RPMI8226 (cell line): Measurements from ENCODE around the gene AP3B1.

Experiments used
- DNase-seq: peaks from one replicate; pipeline ENCODE4 v3.0.0-alpha.2; 2015

Gene AP3B1

DNA sequence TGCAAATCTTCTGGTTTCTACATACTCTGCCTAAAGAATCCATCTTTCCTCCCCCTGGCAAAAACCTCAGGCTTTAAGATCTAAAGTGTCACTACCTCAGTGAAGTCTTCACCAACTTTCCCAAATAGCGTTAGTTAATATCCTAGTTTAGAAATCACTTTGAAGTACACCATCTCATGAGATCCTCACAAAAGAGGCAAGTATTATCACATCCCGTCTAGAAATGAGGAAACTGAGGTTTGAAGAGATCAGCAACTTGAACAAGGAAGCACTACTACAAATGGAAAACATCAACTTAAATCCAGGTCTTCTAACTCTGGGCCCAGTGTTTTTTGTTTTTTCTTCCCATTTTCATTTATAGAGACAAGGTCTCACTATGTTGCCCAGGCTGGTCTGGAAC, 4.6 kb downstream of the AP3B1 start:
- no peak for DNase-seq

DNA sequence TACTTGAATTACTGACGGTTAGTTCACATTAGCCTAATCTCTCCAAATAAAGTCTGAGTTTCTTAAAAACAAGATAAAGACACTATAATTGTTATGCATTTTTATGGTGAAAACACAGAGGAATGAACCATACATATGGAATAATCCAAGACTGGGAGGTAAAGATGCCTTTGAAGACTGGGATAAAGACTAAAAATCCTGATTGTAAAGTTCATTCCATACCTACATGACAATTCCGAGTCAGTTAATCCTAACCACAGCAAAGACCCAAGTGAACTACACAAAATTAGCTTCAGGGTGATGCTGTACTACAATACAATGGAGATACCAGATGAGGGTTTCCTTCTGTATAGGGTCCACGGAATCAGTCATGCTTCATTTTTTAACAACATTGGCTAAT, 6.3 kb downstream of the AP3B1 start:
- DNase-seq = no peak

DNA sequence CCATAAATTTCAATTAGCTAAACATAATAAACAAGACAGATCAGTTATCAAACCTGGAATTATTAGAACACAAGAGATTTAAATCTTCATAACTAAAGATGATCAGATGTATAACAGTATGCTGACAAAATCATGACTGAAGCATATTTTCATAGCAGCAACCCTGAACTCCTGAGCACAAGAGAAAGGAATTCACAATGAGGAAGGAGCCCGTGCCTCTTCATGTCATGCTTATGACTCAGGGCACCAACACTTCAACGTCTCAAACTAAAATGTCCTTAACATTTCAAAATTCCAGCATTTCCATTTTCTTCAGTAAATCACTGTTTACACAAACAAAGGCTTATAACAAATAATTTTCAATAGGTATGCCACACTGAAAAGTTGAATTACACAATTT, 6.7 kb downstream of the AP3B1 start:
- no peak for DNase-seq

DNA sequence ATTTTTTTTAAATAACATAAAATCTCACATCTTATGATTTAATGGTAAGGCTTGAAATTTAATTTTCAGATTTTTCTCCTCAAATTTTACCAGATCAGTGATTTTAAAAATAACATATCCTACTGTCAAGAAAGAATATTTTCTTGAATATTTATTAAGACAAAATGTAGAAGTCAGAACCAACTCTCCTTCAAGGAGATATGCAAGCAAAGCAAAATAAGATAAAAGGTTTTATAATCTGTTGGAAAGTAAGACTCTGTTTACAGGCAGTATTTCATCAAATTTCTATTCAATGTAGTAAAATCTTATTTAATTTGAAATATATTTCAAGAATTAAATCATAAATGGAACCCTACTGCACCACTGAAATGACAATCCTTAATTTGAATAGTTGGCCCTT, 7.3 kb downstream of the AP3B1 start:
- DNase-seq = no peak

DNA sequence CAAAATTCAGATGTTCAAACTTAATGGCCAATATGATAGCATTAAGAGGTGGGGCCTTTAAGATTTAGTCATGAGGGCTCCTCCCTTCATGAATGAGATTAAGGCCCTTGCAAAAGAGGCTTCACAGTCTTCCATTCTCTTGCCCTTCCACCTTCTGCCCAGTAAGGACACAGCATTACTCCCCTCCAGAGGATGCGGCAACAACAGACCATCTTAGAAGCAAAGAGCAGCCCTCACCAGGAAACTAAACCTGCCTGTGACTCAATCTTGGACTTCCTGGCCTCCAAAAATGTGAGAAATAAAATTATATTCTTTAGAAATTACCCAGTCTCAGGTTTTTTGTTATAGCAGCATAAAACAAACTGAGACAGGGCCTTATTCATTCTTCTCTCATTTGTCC, 8.2 kb downstream of the AP3B1 start:
- DNase-seq = no peak

DNA sequence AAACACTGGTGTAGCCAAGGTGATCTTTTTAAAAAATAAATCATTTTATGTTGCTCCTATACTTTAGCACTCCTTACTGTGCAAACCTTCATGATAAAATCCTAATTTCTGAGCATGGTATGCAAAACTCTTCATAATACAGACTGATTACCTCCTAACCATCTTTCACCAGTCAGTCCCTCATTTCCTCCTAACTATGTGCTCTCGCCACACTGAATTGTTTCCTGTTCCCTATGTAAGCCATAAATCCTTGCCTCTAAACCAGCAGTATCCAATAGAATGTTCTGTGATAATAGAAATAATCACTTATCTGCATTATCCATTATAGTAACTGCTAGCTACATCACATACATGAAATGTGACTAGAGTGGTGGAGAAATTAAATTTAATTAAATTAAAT, 10.7 kb downstream of the AP3B1 start:
- DNase-seq = no peak

DNA sequence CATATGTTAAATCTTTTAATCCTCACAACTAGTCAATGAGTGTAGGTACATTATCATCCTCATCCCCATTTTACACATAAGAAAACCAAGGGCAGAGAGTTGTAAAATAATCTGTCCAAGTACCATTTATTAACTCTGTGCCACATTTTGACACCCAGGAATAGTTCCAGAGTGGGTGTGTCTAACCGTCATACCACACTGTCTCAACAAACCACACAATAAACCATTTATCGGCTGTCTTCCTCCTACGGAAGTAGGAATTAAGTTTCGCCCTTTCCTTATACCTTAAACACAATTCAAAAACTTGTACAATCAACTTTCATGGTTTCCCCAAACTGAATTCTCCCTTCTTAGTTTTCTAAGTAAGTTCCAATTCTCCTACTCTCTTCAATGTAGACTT, 11.4 kb downstream of the AP3B1 start:
- DNase-seq = no peak

- no peak for DNase-seq
These were observed 14.2 kb downstream of the AP3B1 start for GRCh38 chr5:78280261-78280660.

DNA sequence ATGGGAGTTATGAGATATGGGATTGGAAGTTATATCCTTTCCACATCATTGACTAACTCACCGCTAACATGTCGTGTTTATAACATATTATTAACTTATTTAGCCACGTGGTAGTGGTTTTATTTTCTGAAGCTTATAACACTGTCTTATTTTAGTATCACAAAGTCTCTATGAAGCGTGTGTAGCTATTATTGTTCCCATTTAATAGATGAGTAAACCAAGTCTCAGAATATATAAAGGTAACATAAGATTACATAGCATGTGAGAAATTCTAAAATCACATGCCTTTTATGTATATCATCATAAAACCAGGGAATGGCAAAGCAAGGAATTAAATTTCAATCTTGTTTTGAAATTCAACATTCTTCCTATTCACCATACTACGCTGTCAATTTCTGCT, 15.3 kb downstream of the AP3B1 start:
- DNase-seq = no peak

DNA sequence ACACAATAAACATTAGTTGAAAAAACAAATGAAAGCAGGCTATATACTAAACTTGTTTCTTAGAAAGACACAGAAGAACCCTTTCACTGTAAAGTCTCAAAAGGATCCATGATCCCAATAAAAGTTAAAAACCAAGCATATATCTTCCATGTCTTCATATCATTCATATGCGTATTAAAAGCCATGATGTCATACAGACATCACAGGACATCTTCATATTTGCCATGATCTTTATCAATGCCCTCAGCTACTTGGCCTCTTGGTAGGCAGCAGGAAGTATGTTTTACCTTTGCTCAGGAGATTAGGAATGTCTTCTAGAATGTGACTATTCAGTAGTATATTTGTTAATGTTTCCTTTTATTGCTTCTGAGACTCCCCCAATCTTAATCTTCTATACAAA, 16.8 kb downstream of the AP3B1 start:
- DNase-seq = no peak

- no peak for DNase-seq
These were observed 18.4 kb downstream of the AP3B1 start for GRCh38 chr5:78275998-78276543.

- no peak for DNase-seq
These were observed 19.8 kb downstream of the AP3B1 start for GRCh38 chr5:78274540-78275197.

GRCh38 chr5:78273436-78273835, 21.1 kb downstream of the AP3B1 start:
- DNase-seq = no peak

DNA sequence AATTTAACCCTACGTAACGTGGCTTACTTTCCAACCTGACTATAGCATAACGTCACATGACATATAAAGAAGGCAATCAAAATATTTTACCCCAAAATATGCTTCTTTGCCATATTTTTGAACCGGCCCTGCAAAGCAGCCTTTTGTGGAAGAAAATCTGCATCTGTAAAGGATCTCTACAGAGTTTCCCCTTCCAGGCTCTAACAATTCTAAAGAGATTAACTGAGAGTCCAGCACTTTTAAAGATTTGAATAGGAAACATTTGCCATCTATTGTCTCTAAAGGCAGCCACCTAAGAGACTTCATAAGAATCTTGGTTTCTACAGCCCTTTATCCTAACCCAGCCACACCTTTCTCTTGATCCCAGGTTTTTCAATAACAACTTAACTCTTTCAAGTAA, 22.7 kb downstream of the AP3B1 start:
- DNase-seq = no peak

DNA sequence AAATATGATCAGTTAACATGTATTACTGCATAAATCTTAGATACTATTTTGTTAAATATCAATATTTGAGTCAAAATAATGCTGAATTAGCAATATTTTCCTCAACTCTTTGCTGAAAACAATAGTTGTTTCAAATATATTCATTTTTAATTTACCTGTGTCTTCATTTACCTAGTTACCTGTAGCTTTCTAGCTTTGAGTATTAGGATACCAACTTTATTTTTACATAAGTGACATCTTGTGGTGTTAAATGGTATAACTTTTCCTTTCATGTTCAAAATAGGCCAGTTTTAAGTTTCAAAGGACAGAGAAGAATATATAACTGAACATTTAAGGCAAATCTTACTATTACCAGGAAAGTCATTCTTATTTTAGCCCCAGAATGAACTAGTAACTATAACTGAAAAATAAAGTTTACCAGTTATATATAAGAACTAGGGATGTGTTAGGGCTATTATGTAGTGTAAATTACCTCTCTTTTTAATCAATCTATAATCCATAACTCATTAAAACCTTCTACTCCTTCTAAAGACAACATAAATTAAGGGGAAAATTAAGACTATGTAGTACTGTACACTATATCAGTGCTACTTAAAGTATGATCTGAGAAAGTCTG, 25.3 kb downstream of the AP3B1 start:
- no peak for DNase-seq

GRCh38 chr5:78268356-78268755, 26.1 kb downstream of the AP3B1 start:
- DNase-seq = no peak

DNA sequence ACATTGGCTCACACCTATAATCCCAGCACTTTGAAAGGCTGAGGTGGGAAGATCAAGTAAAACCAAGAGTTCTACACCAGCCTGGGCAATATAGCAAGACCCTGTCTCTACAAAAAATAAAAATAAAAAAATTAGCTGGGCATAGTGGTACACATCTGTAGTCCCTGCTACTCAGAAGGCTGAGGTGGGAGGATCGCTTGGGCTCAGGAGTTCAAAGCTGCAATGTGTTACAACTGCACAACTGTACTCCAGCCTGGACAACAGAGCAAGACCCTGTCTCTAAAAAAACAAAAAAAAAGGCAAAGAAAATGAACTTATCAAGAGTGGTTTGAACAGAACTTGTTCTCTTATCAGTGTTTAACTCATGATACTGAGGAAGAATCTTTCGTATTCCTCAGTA, 29.3 kb downstream of the AP3B1 start:
- DNase-seq = no peak

DNA sequence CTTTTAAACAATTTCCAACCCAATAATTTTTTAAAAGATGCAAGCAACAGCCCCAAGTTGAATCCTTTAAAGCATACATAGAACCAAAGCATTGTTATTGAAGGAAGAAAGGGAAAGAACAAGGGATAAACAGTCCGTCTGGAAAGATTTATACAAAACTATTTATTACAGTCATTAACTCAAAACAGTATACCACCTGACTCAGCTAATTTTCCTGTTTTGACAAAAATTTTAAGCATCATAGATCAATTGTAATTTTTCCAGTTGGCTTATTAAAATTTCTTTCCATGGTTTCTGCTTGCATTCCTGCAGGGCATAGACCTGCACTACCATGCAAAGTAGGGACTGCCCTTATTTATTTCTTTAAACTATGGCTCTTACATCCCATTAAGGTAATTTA, 29.9 kb downstream of the AP3B1 start:
- no peak for DNase-seq

- no peak for DNase-seq
These were observed 33.7 kb downstream of the AP3B1 start for GRCh38 chr5:78260771-78261170.

GRCh38 chr5:78253201-78253600, 41.3 kb downstream of the AP3B1 start:
- no peak for DNase-seq

- DNase-seq = no peak
These were observed 41.8 kb downstream of the AP3B1 start for GRCh38 chr5:78252715-78253114.

DNA sequence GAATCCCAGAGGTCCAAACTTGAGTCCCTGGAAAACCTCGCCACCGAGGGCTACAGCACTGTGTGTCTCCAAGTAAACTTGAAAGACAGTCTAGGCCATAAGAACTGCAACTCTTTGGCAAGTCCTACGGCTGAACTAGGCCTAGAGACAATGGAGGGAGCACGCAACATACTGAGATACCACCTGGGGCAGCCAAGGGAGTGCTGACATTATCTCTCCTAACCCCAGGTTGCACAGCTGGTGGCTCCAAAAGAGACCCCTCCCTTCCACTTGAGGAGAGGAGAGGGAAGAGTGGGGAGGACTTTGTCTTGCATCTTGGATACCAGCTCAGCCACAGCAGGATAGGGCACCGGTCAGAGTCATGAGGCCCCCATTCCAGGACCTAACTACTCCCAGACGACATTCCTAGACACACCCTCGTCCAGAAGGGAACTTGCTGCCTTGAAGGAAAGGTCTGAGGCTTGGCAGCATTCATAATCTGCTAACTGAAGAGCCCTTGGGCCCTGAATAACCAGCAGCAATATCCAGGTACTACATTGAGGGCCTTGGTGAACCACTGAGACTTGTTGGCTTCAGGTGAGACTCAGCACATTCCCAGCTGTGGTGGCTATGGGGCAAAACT, 42.7 kb downstream of the AP3B1 start:
- DNase-seq = no peak

DNA sequence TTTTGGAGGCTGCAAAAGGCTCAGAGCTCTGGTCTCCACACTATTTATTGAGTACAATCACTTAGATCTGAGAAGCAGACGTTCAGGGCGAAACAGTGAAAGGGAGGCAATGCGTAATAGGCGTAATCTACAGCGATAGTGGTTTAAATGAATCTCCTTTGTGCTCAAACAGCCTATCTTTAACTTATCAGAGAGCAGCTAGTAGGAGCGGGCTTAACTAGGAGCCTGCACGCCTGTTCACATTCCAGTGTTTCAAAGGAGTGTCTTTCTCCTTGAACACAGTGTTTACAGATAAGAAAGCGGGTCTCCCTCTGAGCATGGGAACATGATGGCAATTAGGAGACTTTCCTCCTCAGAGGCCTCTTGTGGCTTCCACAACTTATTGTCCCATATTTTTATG, 49.4 kb downstream of the AP3B1 start:
- no peak for DNase-seq

- no peak for DNase-seq
These were observed 50.9 kb downstream of the AP3B1 start for GRCh38 chr5:78243639-78244038.

DNA sequence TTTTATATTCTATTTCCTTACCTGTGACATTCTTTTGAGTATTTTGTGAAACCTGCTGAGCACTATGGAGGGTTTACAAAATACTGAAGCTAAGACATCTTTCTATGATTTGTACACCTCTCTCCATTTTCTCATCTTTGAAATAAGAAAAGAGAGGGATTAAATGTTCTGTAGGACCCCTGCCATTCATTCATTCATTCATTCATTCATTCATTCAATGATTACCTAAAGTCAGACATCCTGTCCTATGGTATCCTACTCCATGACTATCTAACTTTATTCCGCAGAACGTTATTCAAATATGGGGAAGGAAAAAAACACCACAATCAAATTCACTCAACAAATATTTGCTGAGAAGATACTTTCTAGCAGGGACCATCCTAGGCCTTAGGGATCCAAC, 51.4 kb downstream of the AP3B1 start:
- DNase-seq = no peak
